Epidermal melanocyte (primary cell): ENCODE measurements around the gene PCDHGB3.
"Not testable (repeated sequence)": the region's sequence is repeated elsewhere in the genome, so short reads cannot be mapped to it uniquely, and the experiment has no call there.

Source experiments
- DNase-seq: peaks from one replicate; pipeline ENCODE4 v3.0.0; 2011; ENCODE audit warnings: low spot score; ENCODE audit not compliant: insufficient read length

The PCDHGB3 gene

GRCh38 chr5:141392429-141393198 lies 22.6 kb downstream of the PCDHGB3 start, which contains the start of gene PCDHGA8:
PCDHGA8 (plus strand) TSS chr5:141392633; CDS start chr5:141392814, 181 bp downstream.
- DNase-seq = no peak

- no peak for DNase-seq
These were observed 23.2 kb downstream of the PCDHGB3 start for GRCh38 chr5:141393267-141393666.

GRCh38 chr5:141394401-141395187 lies 24.6 kb downstream of the PCDHGB3 start:
- not testable (repeated sequence) for DNase-seq

GRCh38 chr5:141397756-141398551 lies 27.9 kb downstream of the PCDHGB3 start, which contains the start of gene PCDHGB5:
PCDHGB5 (plus strand) TSS chr5:141397947; CDS start chr5:141398128, 181 bp downstream.
- DNase-seq = not testable (repeated sequence)

- DNase-seq = no peak
These were observed 28.6 kb downstream of the PCDHGB3 start for GRCh38 chr5:141398608-141399007.

- DNase-seq = no peak
These were observed 29.7 kb downstream of the PCDHGB3 start for GRCh38 chr5:141399555-141400258.

GRCh38 chr5:141402553-141403243 lies 32.7 kb downstream of the PCDHGB3 start, which contains the start of gene PCDHGA9:
PCDHGA9 (plus strand) TSS chr5:141402778; CDS start chr5:141402953, 175 bp downstream.
- no peak for DNase-seq

GRCh38 chr5:141403387-141403786 lies 33.3 kb downstream of the PCDHGB3 start:
- DNase-seq = no peak

GRCh38 chr5:141407790-141408505 lies 37.9 kb downstream of the PCDHGB3 start, which contains the start of gene PCDHGB6:
PCDHGB6 (plus strand) TSS chr5:141408021; CDS start chr5:141408203, 182 bp downstream.
- not testable (repeated sequence) for DNase-seq

GRCh38 chr5:141409598-141410306 lies 39.7 kb downstream of the PCDHGB3 start:
- no peak for DNase-seq

- no peak for DNase-seq
These were observed 41.5 kb downstream of the PCDHGB3 start for GRCh38 chr5:141411575-141411974.

- DNase-seq = peak; percentile 46
These were observed 43.0 kb downstream of the PCDHGB3 start, which contains the start of gene PCDHGA10 for GRCh38 chr5:141412854-141413539. PCDHGA10 (plus strand) TSS chr5:141412987; CDS start chr5:141413176, 189 bp downstream.

- DNase-seq = no peak
These were observed 43.6 kb downstream of the PCDHGB3 start for GRCh38 chr5:141413540-141414069.

- not testable (repeated sequence) for DNase-seq
These were observed 44.7 kb downstream of the PCDHGB3 start for GRCh38 chr5:141414548-141415274.

GRCh38 chr5:141415275-141415618 lies 45.2 kb downstream of the PCDHGB3 start:
- DNase-seq = not testable (repeated sequence)

GRCh38 chr5:141417494-141418172 lies 47.6 kb downstream of the PCDHGB3 start, which contains the start of gene PCDHGB7:
PCDHGB7 (plus strand) TSS chr5:141417677; CDS start chr5:141417860, 183 bp downstream.
- DNase-seq = not testable (repeated sequence)
